HUDEP-2 (cell line): ENCODE results near the gene ARHGAP21.
"Not testable (repeated sequence)": the region's sequence is repeated elsewhere in the genome, so short reads cannot be mapped to it uniquely, and the experiment has no call there.

Experiments used
- DNase-seq, 76 experiments: peaks; one replicate each; lab custom pipeline; 2025; ENCODE audit not compliant: unreplicated experiment in 76 of 76; lab: John Stamatoyannopoulos, UW

The ARHGAP21 gene

GRCh38 chr10:24643679-24644209 is 79.9 kb downstream of the ARHGAP21 start:
- DNase-seq = no peak

DNA sequence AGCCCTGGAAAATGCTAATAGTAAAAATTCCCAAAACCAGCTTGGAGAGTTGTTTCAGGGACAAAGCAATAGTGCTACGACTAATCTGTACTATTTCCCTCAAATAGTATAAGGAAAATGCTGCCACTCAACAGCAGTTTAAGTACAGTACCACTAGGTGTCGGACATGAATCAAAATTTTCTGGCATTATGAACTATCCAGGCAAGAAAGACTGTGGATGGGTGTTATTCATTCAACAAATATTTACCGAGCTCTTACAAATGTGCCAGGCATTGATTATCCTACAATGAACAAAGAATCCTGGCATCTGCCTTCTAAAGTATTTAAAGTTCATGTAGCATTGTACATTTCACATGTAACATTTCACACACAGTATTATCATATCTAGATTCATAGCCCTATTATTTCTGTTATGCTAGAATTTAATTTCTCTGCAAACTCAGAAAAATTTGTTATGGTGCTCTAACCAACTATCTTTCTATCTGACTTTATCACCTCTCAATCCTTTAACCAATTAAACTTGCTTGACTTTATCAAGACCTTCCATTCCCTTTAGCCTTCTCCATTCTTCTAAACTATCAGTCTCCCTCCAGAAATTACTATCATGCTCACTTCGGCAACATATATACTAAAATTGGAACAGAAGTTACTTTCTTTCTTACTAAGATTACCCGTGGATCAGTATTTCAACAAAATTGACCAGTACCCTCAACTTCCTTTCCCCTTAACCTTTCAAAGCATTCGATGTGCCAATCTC is 80.6 kb downstream of the ARHGAP21 start:
- DNase-seq = peak in 32 of 76 experiments; percentile 5 to 62 (median 34)

DNA sequence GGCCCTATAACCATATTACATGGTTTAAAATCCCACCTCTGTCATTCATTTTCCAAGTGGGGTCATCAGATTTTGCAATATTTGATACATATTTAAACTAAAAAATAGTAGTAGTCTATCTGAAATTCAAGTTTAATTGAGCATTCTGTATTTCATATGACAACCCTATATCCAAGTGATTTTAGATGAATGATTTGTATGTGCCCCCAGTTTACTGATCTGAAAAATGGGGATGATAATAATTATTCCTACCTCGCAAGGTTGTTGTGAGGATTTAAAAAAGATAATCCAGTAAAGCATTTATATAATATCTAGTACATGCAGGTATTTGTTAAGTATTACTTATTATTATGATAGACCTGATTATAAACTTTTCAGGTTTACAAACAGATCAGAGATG is 84.6 kb downstream of the ARHGAP21 start:
- DNase-seq = no peak

- DNase-seq = no peak
Measured at GRCh38 chr10:24625778-24626177, 97.9 kb downstream of the ARHGAP21 start.

DNA sequence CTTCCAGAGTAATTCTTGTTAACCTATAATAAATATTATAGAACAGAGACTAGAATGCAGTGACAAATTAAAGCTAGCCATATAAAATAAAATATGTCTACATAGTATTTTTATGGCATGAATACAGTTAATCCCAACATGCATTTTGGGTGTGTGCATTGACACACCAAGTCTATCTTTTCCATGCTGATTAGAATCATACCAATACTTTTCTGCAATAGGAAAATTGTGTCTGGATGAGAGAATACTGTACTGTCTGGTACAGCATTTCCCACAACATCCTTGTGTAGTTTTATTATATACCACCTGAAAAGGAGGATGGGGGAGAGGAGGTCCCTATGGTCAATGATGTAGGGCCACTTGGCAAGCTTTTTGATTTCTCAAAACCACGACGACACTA is 100.3 kb downstream of the ARHGAP21 start:
- DNase-seq = no peak

DNA sequence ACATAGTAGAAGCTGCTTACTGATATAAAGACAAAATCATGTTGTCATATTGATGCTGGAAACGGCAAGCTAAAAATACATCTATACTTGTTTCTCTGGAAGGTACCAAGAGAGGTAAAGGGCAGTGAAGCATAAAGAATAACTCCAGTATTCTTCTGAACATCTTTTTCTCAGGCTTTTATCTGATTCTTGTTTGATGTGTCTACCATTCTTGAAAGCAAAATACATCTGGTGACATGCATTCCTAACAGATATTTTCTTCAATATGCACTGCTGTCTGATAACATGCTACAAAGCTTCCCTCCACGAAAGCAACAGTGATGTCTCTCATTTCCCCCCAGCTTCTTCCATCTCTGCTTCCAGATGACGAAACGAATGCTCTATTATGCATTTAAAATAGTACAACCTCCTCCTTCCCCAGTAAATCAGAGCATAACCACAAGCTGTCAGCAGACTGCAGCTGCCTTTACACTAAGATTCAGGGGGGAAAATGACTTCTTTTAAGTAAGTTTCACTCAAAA is 100.8 kb downstream of the ARHGAP21 start:
- DNase-seq = no peak

DNA sequence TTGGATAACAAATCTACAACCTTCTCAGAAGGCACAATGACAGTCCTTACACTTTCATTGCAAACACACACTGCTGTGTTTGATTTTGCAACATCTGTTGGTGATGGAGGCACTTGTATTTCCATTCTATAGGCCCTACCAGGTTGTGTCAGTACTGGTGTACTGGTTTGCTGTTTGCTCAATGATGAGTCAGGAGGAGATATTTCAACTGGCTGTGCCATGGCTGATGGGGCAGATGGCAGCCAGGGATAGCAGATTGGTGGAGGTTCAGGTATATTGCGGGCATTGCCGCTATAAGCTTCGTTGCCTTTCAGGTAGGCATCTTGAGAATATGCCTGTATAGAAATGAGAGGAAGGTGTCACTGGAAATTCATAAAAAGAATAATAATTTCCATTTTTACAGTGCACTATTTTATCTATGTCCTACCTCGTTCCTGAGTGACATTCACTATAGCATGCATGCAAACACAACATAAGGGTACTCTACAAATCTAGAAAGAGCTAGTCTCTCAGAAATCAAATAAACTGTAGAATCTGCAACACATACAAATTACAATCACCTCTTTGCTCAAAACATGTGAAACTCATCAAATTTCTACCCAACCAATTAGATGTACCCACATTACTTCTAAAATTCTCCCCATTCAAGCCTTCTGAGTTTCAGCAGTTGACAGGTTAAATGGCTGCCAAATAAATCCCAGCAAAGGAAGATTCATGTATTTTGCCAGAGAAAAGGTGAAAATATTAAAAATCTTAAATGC is 102.5 kb downstream of the ARHGAP21 start:
- DNase-seq = not testable (repeated sequence)

DNA sequence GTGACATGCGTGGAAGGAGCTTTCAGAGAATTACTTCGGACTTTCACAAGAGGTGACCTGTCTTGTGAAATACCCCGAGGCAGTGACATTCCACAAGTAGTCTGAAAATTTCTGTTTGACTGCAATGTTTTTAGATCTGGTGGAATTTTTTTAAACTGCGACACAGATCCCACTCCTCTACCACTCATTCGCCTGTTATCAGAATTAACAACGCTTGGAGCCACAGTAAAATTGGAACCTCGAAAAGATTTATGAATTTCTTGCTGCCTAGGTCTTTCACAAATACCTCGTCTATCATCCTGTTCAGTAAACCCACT is 103.7 kb downstream of the ARHGAP21 start:
- DNase-seq = not testable (repeated sequence)

GRCh38 chr10:24619291-24619993 is 104.2 kb downstream of the ARHGAP21 start:
- peak in 1 of 76 experiments; percentile 15 for DNase-seq

DNA sequence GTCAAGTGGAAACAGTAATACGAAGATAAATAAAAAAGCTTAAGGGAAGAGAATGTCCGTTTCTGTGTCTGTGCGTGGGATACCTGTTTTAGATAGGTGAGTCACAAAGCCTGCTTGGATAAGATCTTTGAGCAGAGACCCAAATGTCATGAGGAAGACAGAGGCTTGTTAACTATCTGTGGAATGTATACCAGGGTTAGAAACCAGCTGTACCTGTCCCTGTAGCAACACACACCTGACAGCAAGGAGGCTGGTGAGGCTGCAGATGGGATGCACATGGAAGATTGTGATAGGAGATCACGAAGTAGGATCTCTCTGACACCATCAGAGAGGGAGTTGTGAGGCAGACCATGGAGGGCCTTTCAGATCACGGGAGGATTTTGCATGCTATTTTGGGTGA is 105.3 kb downstream of the ARHGAP21 start:
- no peak for DNase-seq

DNA sequence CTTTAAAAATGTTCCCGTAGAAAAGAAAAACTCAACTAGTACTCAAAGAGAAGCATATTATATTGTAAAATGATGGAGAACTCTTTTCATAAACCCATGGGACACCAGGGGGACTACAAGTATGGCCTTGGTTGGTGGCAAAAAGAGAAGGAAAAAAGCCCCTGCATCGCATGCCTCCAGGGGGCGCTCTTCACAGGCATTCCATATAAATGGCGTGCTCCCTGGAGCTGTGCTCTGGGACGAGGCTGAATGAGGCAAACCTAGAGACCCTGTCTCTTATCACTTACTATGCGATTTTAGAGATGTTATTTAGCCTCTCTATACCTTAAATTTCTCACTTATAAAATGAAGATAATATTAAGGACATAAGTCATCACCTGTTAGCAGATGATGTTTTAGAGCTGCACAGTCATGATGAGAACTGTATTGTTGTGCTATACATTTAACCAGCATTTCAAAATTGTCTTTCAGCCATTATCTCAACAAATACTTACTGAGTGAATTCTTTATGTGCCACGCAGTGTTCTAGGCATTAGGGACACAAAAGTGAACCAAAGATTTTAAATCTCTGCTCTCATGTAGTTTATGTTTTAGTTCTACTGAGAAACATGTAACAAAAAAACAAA is 105.8 kb downstream of the ARHGAP21 start:
- DNase-seq = peak in 57 of 76 experiments; percentile 0 to 58 (median 25)

DNA sequence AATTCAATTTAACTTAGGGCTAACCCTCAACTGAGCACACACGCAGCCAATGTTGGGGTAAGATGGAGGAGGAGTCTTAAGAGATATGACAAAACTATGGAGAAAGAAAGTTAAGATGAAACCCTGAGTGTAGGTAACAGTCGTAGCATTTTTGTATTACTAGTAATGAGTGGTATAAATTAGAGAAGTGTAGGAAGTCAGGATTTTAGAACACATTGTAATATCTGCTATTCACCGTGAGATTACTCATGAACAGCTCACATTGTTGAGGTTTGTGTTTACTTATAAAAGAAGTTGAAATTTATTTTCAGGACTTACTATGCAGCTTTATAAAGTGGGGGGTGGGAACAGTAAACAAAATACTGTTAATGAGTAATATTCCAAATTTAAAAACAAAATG is 107.2 kb downstream of the ARHGAP21 start:
- DNase-seq = no peak

DNA sequence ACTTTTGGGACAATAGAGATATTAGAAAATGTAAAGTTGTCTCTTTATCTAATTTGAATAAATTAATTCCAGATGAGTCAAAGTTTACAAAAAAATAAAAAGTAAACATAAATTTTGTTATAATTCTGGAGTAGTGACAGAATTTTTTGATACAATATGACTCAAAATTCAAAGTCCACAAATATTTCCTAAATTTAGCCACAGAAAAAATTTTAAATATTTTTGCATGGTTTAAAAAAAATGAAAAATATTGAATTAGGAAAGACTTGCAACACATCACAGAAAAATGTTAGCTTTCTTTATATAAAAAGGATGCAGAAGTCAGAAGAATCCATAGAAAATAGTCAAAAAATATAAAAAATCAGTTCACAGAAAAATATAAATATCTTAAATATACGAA is 117.7 kb downstream of the ARHGAP21 start:
- DNase-seq = no peak

DNA sequence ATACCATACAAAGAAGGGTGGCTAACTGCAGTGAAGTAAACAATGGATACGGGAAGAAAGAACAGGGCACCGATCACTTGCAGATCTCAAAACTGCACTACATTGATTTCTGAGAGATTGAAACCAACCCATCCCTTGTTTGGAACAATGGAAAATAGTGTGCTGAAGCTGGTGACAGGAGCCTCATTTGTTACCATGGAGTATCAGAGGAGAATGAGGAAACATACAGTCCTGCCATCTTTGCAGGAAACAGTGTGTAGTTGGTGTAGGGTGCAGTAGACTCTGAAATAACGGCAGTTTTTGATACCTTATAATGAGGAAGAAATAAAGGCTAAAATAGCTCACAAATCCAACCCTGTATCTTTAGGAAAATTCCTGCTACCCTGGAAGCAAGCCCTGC is 118.5 kb downstream of the ARHGAP21 start:
- DNase-seq = no peak

DNA sequence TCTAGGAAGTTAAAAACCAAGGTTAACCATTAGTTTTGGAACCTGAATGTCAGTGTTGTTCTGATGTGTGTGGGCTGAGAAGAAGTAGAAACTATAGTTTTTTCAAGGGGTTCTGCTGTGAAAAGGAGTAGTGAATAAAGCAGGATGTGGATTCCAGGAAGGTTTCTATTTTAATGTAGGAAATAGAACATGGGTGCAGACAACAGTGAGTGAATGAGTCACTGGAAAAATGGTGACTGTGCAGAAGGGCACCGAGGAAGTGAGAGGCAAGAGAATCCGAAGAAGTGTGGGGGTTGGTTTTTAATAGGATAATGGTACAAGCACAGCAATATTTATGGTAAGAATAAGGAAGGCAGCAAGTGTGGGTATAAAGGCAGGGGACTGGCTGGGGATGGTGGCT is 120.4 kb downstream of the ARHGAP21 start:
- DNase-seq = no peak

DNA sequence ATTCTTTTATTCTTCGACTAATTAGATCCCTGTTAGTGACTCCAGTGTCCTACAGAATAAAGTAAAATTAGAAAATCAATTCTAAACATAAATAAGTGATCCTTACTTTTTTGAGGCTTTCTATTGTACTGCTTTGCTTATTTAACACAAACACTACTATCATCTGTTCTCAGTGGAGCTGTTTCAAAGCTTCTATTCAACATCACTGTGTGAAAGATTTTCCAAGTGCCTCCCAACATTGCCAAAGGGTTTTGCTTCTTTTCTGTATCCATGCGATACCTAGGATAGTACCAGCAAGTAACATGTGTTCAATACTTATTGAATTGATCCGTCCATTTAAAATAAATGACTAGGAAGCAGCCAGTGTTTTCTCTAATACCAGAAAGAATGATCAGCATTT is 125.7 kb downstream of the ARHGAP21 start:
- no peak for DNase-seq

GRCh38 chr10:24597426-24597825 is 126.3 kb downstream of the ARHGAP21 start:
- no peak for DNase-seq

- DNase-seq = no peak
Measured at GRCh38 chr10:24596217-24596930, 127.3 kb downstream of the ARHGAP21 start.

- no peak for DNase-seq
Measured at GRCh38 chr10:24590697-24591457, 132.8 kb downstream of the ARHGAP21 start.
